Activated CD4-positive, alpha-beta T cell treated with anti-CD3 and anti-CD28 coated beads for 4 hours (primary cell): Measurements from ENCODE around the gene TESK1.
A peak's percentile ranks its signal among the peaks of the same experiment; 100 is the strongest.
"Not testable (repeated sequence)": the region's sequence is repeated elsewhere in the genome, so short reads cannot be mapped to it uniquely, and the experiment has no call there.

Experiments used
- DNase-seq, 2 donors: peaks; one replicate each; pipeline ENCODE4 v3.0.0-alpha.2; 2020

The TESK1 gene

GRCh38 chr9:35616681-35617459, 11.8 kb downstream of the TESK1 start:
- peak; percentile 46 to 61 for DNase-seq

- DNase-seq: no peak
Observed at GRCh38 chr9:35617548-35617947, 12.5 kb downstream of the TESK1 start.

- no peak for DNase-seq
Observed at GRCh38 chr9:35618325-35618727, 13.3 kb downstream of the TESK1 start, which contains the start of gene CD72. TSS of gene CD72 (minus strand) at chr9:35618413. CDS start at chr9:35618303, 110 bp downstream.

GRCh38 chr9:35618854-35619799, 14.1 kb downstream of the TESK1 start:
- DNase-seq: peak in 1 of 2 donors; percentile 26

GRCh38 chr9:35619800-35620158, 14.7 kb downstream of the TESK1 start:
- DNase-seq: peak in 1 of 2 donors; percentile 21

- DNase-seq: no peak
Observed at GRCh38 chr9:35627575-35627974, 22.5 kb downstream of the TESK1 start.

- no peak for DNase-seq
Observed at GRCh38 chr9:35628389-35628991, 23.4 kb downstream of the TESK1 start.

- DNase-seq: no peak
Observed at GRCh38 chr9:35629597-35629996, 24.5 kb downstream of the TESK1 start.

GRCh38 chr9:35635730-35636129, 30.7 kb downstream of the TESK1 start:
- DNase-seq: no peak

- DNase-seq: no peak
Observed at GRCh38 chr9:35636135-35636876, 31.2 kb downstream of the TESK1 start.

- DNase-seq: not testable (repeated sequence)
Observed at GRCh38 chr9:35636877-35637246, 31.8 kb downstream of the TESK1 start.

- not testable (repeated sequence) for DNase-seq
Observed at GRCh38 chr9:35637427-35637955, 32.4 kb downstream of the TESK1 start.

- not testable (repeated sequence) for DNase-seq
Observed at GRCh38 chr9:35638751-35639150, 33.7 kb downstream of the TESK1 start.

- DNase-seq: not testable (repeated sequence)
Observed at GRCh38 chr9:35639225-35639624, 34.2 kb downstream of the TESK1 start.

GRCh38 chr9:35639631-35640030, 34.6 kb downstream of the TESK1 start:
- no peak for DNase-seq

- DNase-seq: not testable (repeated sequence)
Observed at GRCh38 chr9:35640431-35640830, 35.4 kb downstream of the TESK1 start.

GRCh38 chr9:35641478-35641877, 36.4 kb downstream of the TESK1 start:
- DNase-seq: not testable (repeated sequence)

GRCh38 chr9:35643046-35643445, 38.0 kb downstream of the TESK1 start:
- no peak for DNase-seq

GRCh38 chr9:35645736-35646135, 40.7 kb downstream of the TESK1 start:
- DNase-seq: not testable (repeated sequence)

- no peak for DNase-seq
Observed at GRCh38 chr9:35646153-35646532, 41.1 kb downstream of the TESK1 start.

GRCh38 chr9:35646533-35647265, 41.6 kb downstream of the TESK1 start:
- peak; percentile 88 to 89 for DNase-seq
